HG03439 (cell line): Measurements from ENCODE around the gene ST6GALNAC2.

Source experiments
- ATAC-seq: cut with Tn5 transposase; IDR thresholded peaks from one replicate; pipeline ENCODE4 v1.9.1; 2021; ENCODE audit warnings: mild to moderate bottlenecking, moderate library complexity; ENCODE audit not compliant: unreplicated experiment

Gene ST6GALNAC2

GRCh38 chr17:76557368-76558197, 28.1 kb downstream of the ST6GALNAC2 start:
- ATAC-seq: peak; percentile 77

DNA sequence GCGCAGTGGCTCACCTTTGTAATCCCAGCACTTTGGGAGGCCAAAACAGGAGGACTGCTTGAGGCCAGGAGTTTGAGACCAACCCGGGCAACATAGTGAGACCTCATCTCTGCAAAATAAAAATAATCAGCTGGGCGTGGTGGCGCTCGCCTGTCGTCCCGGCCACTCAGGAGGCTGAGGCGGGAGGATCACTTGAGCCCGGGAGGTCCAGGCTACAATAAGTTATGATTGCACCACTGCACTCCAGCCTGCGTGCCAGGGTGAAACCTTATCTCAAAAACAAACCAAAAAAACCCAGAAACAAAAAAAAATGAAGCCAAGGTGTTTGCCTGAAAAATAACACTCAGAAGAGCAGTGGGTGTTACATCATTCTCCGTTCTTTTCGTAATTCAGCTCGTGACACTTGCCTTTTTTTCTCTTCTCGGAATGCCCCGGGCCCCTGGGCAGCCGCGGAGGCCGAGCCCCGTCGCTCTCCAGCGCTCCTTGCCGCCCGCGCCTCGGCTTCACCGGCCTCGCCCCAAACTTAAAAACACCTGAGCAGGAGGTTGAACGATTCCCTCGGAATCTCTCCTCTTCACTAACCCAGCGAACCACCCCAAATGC, 28.8 kb downstream of the ST6GALNAC2 start:
- peak; percentile 34 for ATAC-seq

DNA sequence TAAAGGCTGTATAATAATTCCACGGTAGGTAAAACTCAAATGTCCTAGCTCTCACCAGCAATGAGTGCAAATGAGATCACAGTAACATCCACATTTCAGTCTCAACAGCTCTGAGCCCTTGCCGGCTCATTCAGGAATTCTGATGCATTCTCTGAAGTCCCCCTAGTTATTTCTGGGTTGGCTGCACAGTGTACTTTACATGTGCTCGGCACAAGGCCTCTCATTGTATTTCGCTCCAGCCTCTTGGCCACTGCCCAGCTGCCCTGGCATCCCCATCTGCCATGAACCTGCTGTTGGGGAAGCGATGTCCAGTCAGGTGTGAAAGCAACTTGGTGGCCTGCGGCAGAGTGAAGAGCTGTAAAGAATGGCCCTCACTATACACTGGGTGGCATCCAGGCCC, 31.5 kb downstream of the ST6GALNAC2 start:
- no peak for ATAC-seq

DNA sequence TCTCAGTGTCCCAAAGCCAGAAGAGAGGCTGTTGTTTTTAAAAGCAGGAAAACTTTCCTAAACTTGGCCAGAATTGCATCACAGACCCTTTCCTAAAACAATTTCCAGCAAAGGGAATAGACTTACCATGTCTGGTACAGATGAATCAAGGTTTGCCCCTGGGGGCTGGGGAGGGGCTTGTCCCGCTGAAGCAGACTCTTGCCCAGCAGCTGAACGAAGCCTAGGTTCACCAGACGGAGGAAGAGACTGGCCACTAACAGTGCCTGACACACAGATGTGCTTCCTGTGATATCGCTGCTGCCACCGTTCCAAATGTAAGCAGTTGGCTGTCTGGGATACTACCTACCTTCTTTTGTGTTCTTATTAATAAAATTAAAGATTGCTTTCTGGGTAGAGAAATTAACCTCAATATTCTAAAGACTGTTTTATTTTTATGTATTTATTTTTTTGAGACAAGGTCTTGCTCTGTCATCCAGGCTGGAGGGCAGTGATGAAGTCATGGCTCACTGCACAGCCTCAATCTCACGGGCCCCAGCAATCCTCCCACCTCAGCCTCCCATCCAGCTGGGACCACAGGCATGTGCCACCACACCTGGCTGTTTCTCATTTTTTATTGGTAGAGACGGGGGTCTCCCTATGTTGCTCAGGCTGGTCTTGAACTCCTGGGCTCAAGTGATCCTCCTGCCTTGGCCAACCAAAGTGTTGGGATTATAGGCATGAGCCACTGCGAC, 32.3 kb downstream of the ST6GALNAC2 start:
- no peak for ATAC-seq

DNA sequence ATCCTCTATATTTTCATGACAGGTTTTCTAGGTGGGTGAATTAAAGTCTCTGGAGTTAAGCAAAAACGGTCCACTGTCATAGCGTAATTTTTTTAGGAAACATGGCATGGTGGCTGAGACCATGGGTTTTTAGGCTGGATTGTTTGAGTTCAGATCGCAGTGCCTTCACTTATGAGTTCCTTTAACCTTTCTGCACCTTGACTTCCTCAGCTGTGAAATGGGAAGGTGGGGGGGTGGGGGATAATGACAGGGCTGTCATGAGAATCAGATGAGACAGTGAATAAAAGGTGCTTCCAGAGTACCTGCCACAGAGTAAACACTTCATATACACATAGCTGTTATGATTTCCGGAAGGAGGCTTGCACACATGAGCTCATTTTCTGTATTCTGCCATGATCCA, 34.0 kb downstream of the ST6GALNAC2 start:
- no peak for ATAC-seq

GRCh38 chr17:76550712-76551615, 34.7 kb downstream of the ST6GALNAC2 start:
- ATAC-seq: no peak

DNA sequence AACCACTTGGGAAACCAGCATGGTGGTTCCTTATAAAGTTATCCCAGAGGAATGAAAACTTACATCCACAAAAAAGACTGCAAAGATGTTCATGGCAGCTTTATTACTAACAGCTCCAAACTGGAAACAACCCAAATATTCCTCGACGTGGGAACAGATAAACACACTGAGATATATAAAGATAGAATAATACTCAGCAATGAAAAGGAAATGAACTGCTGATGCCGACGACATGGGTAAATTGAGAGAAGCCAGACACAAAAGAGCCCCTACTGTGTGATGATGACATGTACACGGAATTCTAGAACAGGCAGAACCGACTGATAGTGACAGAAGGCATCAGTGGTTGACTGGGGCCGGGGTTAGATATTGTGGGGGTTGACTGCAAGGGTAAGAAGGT, 36.1 kb downstream of the ST6GALNAC2 start:
- no peak for ATAC-seq

GRCh38 chr17:76549215-76549518, 36.5 kb downstream of the ST6GALNAC2 start:
- ATAC-seq: no peak

DNA sequence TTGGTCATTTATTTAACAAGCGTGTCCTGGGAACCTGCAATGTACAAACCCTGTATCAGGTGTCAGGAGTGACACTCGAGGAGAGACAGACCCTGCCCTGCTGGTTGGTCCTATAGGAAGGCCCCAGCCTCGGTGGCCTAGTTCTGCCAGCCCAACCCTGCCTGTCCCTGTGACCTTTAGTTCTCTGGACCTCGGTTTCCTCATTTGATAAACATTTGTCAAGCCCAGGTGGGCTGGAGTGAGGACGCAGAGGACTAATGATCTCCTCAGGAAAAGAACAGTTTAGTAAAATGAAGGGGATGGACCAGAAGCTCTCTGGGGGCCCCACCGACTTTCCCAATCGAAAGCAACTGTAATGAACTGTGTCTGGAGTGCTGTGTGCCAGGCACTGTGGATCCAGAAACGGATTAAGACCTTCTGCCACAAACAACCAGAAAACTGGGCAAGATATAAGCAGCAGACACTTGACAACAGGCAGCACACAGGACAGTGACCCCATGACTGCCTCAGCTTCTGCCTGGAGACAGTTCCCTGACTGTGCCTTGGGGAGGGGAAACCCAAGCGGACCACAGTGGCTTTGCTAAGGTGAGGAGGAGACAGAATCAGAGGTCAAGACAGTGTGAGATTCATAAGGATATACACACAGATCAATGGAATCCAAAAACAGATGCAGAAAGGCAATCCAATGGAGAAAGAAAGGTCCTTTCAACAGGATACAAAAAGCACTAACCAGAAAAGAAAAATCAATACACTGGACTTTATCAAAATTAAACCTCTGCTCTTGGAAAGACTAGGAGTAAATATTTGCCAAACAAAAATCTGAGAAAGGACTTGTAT, 37.1 kb downstream of the ST6GALNAC2 start:
- ATAC-seq: no peak

DNA sequence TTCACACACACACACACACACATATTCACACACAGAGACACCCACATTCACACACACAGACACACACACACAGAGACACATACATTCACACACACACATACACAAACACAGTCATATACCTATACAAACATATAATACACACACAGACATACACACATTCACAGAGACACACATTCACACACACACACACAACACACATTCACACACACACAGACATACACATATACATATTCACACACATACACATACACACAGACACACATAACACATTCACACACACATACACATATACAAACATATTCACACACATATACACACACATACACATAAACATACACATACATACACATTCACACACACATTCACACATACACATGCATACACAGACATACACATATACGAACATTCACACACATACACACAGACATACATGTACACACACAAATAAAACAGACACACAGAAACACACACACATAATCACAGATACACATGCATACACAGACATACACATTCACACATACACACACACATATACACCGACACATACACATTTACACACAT, 37.9 kb downstream of the ST6GALNAC2 start:
- ATAC-seq: no peak

DNA sequence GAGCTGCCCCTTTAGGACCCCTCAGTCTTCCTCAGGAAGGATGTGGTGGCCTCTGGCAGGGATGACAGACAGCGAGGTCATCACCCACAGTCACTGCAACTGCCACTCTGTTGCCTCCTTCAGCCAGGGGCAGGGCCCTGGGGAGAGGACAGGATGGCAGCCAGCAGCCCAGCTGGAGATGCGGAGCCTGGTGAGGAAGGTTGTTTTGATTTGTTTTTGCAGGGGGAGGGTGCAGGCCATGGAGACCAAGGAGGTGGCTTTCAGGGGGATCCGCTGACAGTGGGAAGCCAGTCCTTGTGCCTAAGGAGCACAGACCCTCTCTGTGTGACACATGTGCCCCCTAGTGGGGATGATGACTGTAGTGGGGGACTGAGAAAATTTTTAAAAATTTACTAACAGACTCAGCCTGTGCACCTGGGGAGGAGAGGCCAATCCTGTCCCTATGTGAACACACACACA, 38.4 kb downstream of the ST6GALNAC2 start:
- no peak for ATAC-seq

- no peak for ATAC-seq
Observed at GRCh38 chr17:76546556-76547182, 39.0 kb downstream of the ST6GALNAC2 start.

GRCh38 chr17:76545918-76546555, 39.6 kb downstream of the ST6GALNAC2 start:
- no peak for ATAC-seq

- no peak for ATAC-seq
Observed at GRCh38 chr17:76544546-76545365, 40.9 kb downstream of the ST6GALNAC2 start.

DNA sequence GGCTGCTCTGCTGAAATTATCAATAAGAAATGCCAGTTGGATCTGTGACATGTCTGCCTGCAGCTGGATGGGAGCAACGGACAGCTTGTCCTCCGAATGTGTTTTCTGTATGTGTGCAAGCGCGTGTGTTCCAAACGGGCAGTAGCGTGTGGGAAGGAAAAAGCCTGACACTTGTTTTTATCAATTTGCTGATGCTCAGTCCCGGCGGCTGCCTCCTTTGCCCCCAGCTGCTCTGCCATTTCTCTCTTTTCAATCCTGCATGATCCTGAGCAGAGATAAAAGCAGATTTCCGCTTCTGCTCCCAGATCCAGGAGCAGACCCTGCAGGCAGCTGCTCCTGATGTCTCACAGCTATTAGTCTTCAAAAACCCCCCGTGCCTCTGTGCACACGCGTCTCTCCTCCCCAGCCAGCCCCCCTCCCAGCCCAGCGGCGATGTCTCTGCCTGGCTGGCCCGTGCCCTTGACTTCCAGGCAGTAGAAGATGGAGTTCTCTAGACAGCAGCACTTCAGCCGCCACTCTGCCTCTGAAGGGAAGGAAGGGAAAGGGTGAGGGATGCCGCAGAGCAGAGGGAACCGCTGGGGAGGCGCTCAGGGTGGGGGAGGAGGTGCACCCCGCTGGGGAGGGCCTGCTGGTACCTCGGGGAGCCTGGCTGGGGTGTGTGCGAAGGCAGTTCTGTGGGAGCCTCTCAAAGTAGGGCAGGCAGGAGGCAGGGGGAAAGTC, 41.7 kb downstream of the ST6GALNAC2 start:
- ATAC-seq: no peak

GRCh38 chr17:76543482-76543825, 42.2 kb downstream of the ST6GALNAC2 start:
- ATAC-seq: no peak

DNA sequence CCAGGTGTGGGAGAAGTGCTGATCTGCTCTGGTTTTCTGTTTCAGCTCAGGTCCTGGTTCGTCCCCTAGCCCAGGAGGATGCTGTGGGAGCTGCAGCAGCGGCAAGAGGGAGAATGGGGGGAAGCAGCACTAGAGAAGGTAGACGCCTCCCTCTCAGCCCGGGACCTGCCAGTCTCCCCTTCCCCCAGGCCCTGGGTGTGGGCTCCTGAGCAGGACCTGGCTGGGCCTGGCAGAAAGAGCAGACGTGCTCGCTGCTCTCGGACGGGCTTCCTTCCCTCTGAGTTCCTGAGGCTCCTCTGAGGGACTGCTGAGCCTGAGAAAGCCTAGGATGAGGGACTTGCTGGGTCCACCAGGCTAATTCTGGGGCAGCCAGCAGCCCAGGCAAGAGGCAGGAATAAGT, 42.7 kb downstream of the ST6GALNAC2 start:
- no peak for ATAC-seq
